Measurements from ENCODE around the gene ACSBG1. TPM values are rescaled to one million over a fixed set of nuclear protein-coding genes. Genes with fewer than 3 reads are reported as not detected.
A peak's percentile ranks its signal among the peaks of the same experiment; 100 is the strongest.

ACSBG1 gene
- 1 to 10 TPM in 1 of 2 donors, under 1 TPM in 1; 0.27 to 1.2 TPM for total RNA-seq
- 1.6 TPM for polyA plus RNA-seq (2013, experiment 1 of 2)
- 2.4 TPM for polyA plus RNA-seq (2013, experiment 2 of 2)
- long read RNA-seq, experiment 1 = 0 reads
- long read RNA-seq, experiment 2 = 0 reads
- long read RNA-seq, experiment 3, full-length matches to known transcripts = 1 of 3 reads
- long read RNA-seq, experiment 3, partial matches to known transcripts = 0 of 3 reads
- long read RNA-seq, experiment 3, other reads (novel, unspliced or antisense) = 2 of 3 reads
- long read RNA-seq, experiment 4 = 0 reads

GRCh38 chr15:78234515-78235040 lies at the start of gene ACSBG1:
Gene ACSBG1 (minus strand): TSS chr15:78234565. CDS start chr15:78234501, 64 bp downstream.
- no peaks in the 10 kb centered on the region for H3K4me1 ChIP-seq (ENCODE audit: control insufficient read depth, insufficient read depth, low read length)
- WGBS, 2 experiments (ENCODE audit: insufficient coverage in 1 of 2, insufficient read length in 1 of 2) = 82% methylated on average over 6 of the region's 6 CpGs; no CpG with 5 or more reads in 1 of the 2 experiments
- Mint-ChIP-seq H3K36me3 (ENCODE audit: low read depth) (no peaks in the 10 kb centered on the region), H3K9me3 (no peaks in the 10 kb centered on the region), H3K4me1 (peaks cover 4% of the 10 kb centered on the region), H3K4me3 (no peak within 1 kb of the TSS), H3K27ac (peak within 1 kb of the TSS; percentile 75), H3K27me3 (ENCODE audit: insufficient read depth) (no peaks in the 10 kb centered on the region)
- H3K9me3 ChIP-seq (ENCODE audit: control insufficient read depth, low read length) = no peaks in the 10 kb centered on the region
- no peak within 1 kb of the TSS for H3K4me3 ChIP-seq (ENCODE audit: low read length)
- H3K36me3 ChIP-seq (ENCODE audit: control insufficient read depth, insufficient read depth, low read length) = no peaks in the 10 kb centered on the region
- no peaks in the 10 kb centered on the region for H3K27me3 ChIP-seq (ENCODE audit: control insufficient read depth, insufficient read depth, low read length, poor library complexity, severe bottlenecking)
- H3K27ac ChIP-seq (ENCODE audit: low read depth, low read length) = no peak within 1 kb of the TSS
- H3K9ac ChIP-seq (ENCODE audit: extremely low read depth, low read length, poor library complexity, severe bottlenecking) = no peak within 1 kb of the TSS
- no peak for TF ChIP-seq CTCF (conservative IDR thresholded peaks at IDR 0.05)
- no peak for DNase-seq

- peaks cover 39% of the 10 kb centered on the region for H3K36me3 Mint-ChIP-seq (ENCODE audit: low read depth)
- H3K9ac ChIP-seq (ENCODE audit: extremely low read depth, low read length, poor library complexity, severe bottlenecking) = no peak overlapping the region
- H3K9me3 Mint-ChIP-seq = no peaks in the 10 kb centered on the region
- H3K4me1 ChIP-seq (ENCODE audit: control insufficient read depth, insufficient read depth, low read length) = no peaks in the 10 kb centered on the region
- 95 to 100% methylated on average over 2 of the region's 2 CpGs for WGBS, 2 experiments (ENCODE audit: insufficient coverage in 1 of 2, insufficient read length in 1 of 2)
- H3K36me3 ChIP-seq (ENCODE audit: control insufficient read depth, insufficient read depth, low read length) = peaks cover 51% of the 10 kb centered on the region
- H3K27me3 Mint-ChIP-seq (ENCODE audit: insufficient read depth) = no peaks in the 10 kb centered on the region
- no peak overlapping the region for H3K4me3 Mint-ChIP-seq
- no peaks in the 10 kb centered on the region for H3K27me3 ChIP-seq (ENCODE audit: control insufficient read depth, insufficient read depth, low read length, poor library complexity, severe bottlenecking)
- TF ChIP-seq CTCF (conservative IDR thresholded peaks at IDR 0.05) = no peak
- H3K27ac ChIP-seq (ENCODE audit: low read depth, low read length) = no peak overlapping the region
- no peak for DNase-seq
- no peaks in the 10 kb centered on the region for H3K9me3 ChIP-seq (ENCODE audit: control insufficient read depth, low read length)
- H3K4me1 Mint-ChIP-seq = no peaks in the 10 kb centered on the region
- no peak overlapping the region for H3K27ac Mint-ChIP-seq
- no peak overlapping the region for H3K4me3 ChIP-seq (ENCODE audit: low read length)
Observed at GRCh38 chr15:78282324-78282723, 48.0 kb upstream of the ACSBG1 start.

- WGBS, 2 experiments (ENCODE audit: insufficient coverage in 1 of 2, insufficient read length in 1 of 2) = 89 to 97% methylated on average over 13 of the region's 13 CpGs
- Histone ChIP-seq H3K36me3 (ENCODE audit: control insufficient read depth, insufficient read depth, low read length) (peaks cover 33% of the 10 kb centered on the region), H3K9ac (ENCODE audit: extremely low read depth, low read length, poor library complexity, severe bottlenecking) (no peak overlapping the region), H3K27me3 (ENCODE audit: control insufficient read depth, insufficient read depth, low read length, poor library complexity, severe bottlenecking) (no peaks in the 10 kb centered on the region), H3K4me1 (ENCODE audit: control insufficient read depth, insufficient read depth, low read length) (no peaks in the 10 kb centered on the region), H3K9me3 (ENCODE audit: control insufficient read depth, low read length) (no peaks in the 10 kb centered on the region), H3K27ac (ENCODE audit: low read depth, low read length) (no peak overlapping the region), H3K4me3 (ENCODE audit: low read length) (no peak overlapping the region)
- H3K27ac Mint-ChIP-seq = no peak overlapping the region
- no peaks in the 10 kb centered on the region for H3K9me3 Mint-ChIP-seq
- DNase-seq = no peak
- H3K4me1 Mint-ChIP-seq = no peaks in the 10 kb centered on the region
- H3K36me3 Mint-ChIP-seq (ENCODE audit: low read depth) = peaks cover 29% of the 10 kb centered on the region
- H3K4me3 Mint-ChIP-seq = no peak overlapping the region
- H3K27me3 Mint-ChIP-seq (ENCODE audit: insufficient read depth) = no peaks in the 10 kb centered on the region
- no peak for TF ChIP-seq CTCF (conservative IDR thresholded peaks at IDR 0.05)
Observed at GRCh38 chr15:78280319-78281072, 46.1 kb upstream of the ACSBG1 start.

Data from endodermal cell (in vitro differentiated cells).